PC-9 (cell line): ENCODE measurements around the gene DENND1A. TPM values are rescaled to one million over a fixed set of nuclear protein-coding genes. Genes with fewer than 3 reads are reported as not detected.

Experiments used
- BruUV-seq: library from RNA; stranded (reverse); fragments of 400-500 nt; replicated peaks from 2 replicates; lab custom pipeline; 2021; lab: Mats Ljungman, UMichigan
- CTCF ChIA-PET: fragments of 300-600 bp; sonication (Branson Sonifier 250); formaldehyde crosslinking; loops from one replicate; lab custom pipeline; 2022; ENCODE audit warnings: antibody characterized with exemption; lab: Charles Lee
- POLR2A ChIA-PET: fragments of 300-600 bp; sonication (Branson Sonifier 250); formaldehyde crosslinking; loops from one replicate; lab custom pipeline; 2022; ENCODE audit warnings: antibody characterized with exemption; ENCODE audit not compliant: unreplicated experiment; lab: Charles Lee
- DNase-seq, 2 experiments: peaks; one replicate each; pipeline versions ENCODE4 v3.0.0 to v3.0.0-alpha.2; 2015 to 2022; ENCODE audit warnings: mixed read lengths in 1 of 2
- H2AFZ ChIP-seq: fragments of 200-600 bp; sonication (generic); 2 replicates; pipeline ENCODE4 v1.8.1; 2017; ENCODE audit warnings: antibody characterized with exemption
- H3F3A ChIP-seq: fragments of 200-600 bp; sonication (generic); 2 replicates; pipeline ENCODE4 v1.8.1; 2017; ENCODE audit warnings: antibody characterized with exemption, mild to moderate bottlenecking, low read depth; ENCODE audit not compliant: insufficient read depth
- H3K27ac ChIP-seq: fragments of 200-600 bp; sonication (generic); 2 replicates; pipeline ENCODE4 v1.6.1; 2016; ENCODE audit warnings: mixed run types
- H3K27me3 ChIP-seq: fragments of 200-600 bp; sonication (generic); 2 replicates; pipeline ENCODE4 v1.6.1; 2016; ENCODE audit warnings: low read depth, mixed run types; ENCODE audit not compliant: insufficient read depth
- H3K36me3 ChIP-seq: fragments of 200-600 bp; sonication (generic); 2 replicates; pipeline ENCODE4 v1.6.1; 2016; ENCODE audit warnings: low read depth, mixed run types
- H3K4me1 ChIP-seq: fragments of 200-600 bp; sonication (generic); replicated peaks from 2 replicates; pipeline ENCODE4 v1.6.1; 2016; ENCODE audit warnings: mixed run types; ENCODE audit not compliant: insufficient read depth
- H3K4me2 ChIP-seq: fragments of 200-600 bp; sonication (generic); 2 replicates; pipeline ENCODE4 v1.6.1; 2017; ENCODE audit warnings: mixed run types
- H3K4me3 ChIP-seq: fragments of 200-600 bp; sonication (generic); 2 replicates; pipeline ENCODE4 v1.6.1; 2016; ENCODE audit warnings: mixed run types
- H3K79me2 ChIP-seq: fragments of 200-600 bp; sonication (generic); 2 replicates; pipeline ENCODE4 v1.6.1; 2017; ENCODE audit warnings: low read depth, mixed run types
- H3K9me2 ChIP-seq: fragments of 200-600 bp; sonication (generic); 2 replicates; pipeline ENCODE4 v1.8.1; 2017; ENCODE audit warnings: mild to moderate bottlenecking; ENCODE audit not compliant: insufficient read depth
- H3K9me3 ChIP-seq: fragments of 200-600 bp; sonication (generic); 2 replicates; pipeline ENCODE4 v1.8.1; 2016; ENCODE audit warnings: low read depth; ENCODE audit not compliant: insufficient read depth
- H4K20me1 ChIP-seq: fragments of 200-600 bp; sonication (generic); 2 replicates; pipeline ENCODE4 v1.8.1; 2017; ENCODE audit not compliant: insufficient read depth
- EZH2 ChIP-seq: fragments of 200-600 bp; sonication (generic); IDR thresholded peaks from 2 replicates; pipeline ENCODE4 v1.8.0; 2017; ENCODE audit warnings: antibody characterized with exemption, low read depth
- intact Hi-C: fragments of 100-400 bp; cut with micrococcal nuclease; formaldehyde crosslinking; loops from one replicate; pipeline ENCODE4 v1.10.0; 2022; ENCODE audit not compliant: unreplicated experiment
- total RNA-seq: library from RNA; stranded (reverse); gene quantifications from 2 replicates; pipeline ENCODE4 v1.2.3, GENCODE V29; 2021
- TF ChIP-seq, protein P1 (sequence below): fragments of 200-600 bp; sonication (generic); conservative IDR thresholded peaks from 2 replicates; pipeline ENCODE4 v1.6.1; 2017; ENCODE audit warnings: mixed run types, antibody characterized with exemption, mild to moderate bottlenecking, moderate library complexity

Gene DENND1A
- total RNA-seq, 1 experiment from 2014 or later = 37.7 TPM

DNA sequence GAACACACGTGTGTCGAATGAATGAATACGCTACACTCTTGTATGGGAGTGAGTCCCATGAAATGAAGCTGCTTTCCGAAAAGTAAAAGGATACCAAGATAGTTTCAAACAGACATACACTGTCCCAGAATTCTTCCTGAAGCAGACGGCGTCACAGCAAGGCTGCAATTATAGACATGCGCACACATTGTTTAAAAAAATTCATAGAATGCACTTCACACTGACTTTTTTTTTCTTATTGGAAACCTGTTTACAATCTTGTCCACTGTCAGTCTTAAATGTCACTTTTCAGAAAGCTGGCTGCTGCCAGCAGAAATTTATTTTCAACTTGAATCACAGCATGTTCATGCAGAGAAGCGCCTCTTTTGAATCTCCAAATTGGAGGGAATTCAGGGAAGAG is 449.1 kb downstream of the DENND1A start:
- H3K27me3 ChIP-seq = no peaks in the 10 kb centered on the region
- intact Hi-C loops = no loop called here
- DNase-seq = no peak
- H3K9me2 ChIP-seq = no peaks in the 10 kb centered on the region
- CTCF ChIA-PET = interaction anchor here (0.6 kb wide), 1 partner anchor 11 kb away, joined by 3 read pairs; no protein-coding TSS in a partner anchor
- no peaks in the 10 kb centered on the region for H3K79me2 ChIP-seq
- H3F3A ChIP-seq = no peaks in the 10 kb centered on the region
- H3K36me3 ChIP-seq = no peaks in the 10 kb centered on the region
- no peak overlapping the region for H2AFZ ChIP-seq
- no peaks in the 10 kb centered on the region for H4K20me1 ChIP-seq
- no peak overlapping the region for H3K4me2 ChIP-seq
- no peak for TF ChIP-seq EZH2
- TF ChIP-seq, protein P1, sequence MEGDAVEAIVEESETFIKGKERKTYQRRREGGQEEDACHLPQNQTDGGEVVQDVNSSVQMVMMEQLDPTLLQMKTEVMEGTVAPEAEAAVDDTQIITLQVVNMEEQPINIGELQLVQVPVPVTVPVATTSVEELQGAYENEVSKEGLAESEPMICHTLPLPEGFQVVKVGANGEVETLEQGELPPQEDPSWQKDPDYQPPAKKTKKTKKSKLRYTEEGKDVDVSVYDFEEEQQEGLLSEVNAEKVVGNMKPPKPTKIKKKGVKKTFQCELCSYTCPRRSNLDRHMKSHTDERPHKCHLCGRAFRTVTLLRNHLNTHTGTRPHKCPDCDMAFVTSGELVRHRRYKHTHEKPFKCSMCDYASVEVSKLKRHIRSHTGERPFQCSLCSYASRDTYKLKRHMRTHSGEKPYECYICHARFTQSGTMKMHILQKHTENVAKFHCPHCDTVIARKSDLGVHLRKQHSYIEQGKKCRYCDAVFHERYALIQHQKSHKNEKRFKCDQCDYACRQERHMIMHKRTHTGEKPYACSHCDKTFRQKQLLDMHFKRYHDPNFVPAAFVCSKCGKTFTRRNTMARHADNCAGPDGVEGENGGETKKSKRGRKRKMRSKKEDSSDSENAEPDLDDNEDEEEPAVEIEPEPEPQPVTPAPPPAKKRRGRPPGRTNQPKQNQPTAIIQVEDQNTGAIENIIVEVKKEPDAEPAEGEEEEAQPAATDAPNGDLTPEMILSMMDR = no peak
- POLR2A ChIA-PET = interaction anchor here (0.6 kb wide), 1 partner anchor 75 kb away, joined by 6 read pairs; no protein-coding TSS in a partner anchor
- H3K4me3 ChIP-seq = no peak overlapping the region
- BruUV-seq = no TSS peak
- no peaks in the 10 kb centered on the region for H3K4me1 ChIP-seq
- H3K9me3 ChIP-seq = no peaks in the 10 kb centered on the region
- no peak overlapping the region for H3K27ac ChIP-seq

DNA sequence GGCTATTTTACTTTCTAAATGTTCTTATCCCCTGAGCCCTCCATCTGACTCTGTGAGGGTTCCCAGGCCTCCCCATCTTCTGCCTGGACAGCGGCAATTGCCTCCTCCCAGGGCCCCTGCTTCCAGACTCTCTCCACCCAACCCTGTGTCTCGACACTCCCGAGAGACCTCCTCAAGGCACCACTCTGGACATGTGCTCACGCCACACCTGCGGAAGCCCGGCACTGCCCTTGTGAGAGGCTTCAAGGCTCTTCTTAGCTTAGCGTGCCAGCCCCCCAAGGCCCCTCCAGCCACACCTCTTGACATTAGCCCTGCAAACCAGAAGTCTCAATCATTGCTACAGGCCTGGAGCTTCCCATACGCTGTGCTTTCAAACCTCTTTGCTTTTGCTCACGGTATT is 449.8 kb downstream of the DENND1A start:
- intact Hi-C loops = no loop called here
- H3K4me3 ChIP-seq = no peak overlapping the region
- no peaks in the 10 kb centered on the region for H3K9me3 ChIP-seq
- no peak for DNase-seq
- POLR2A ChIA-PET = no interaction called here
- H3K36me3 ChIP-seq = no peaks in the 10 kb centered on the region
- no peak overlapping the region for H3K27ac ChIP-seq
- H4K20me1 ChIP-seq = no peaks in the 10 kb centered on the region
- H3F3A ChIP-seq = no peaks in the 10 kb centered on the region
- H3K9me2 ChIP-seq = no peaks in the 10 kb centered on the region
- BruUV-seq = no TSS peak
- CTCF ChIA-PET = interaction anchor here (0.6 kb wide), 1 partner anchor 1977 kb away, joined by 12 read pairs; no protein-coding TSS in a partner anchor
- H3K4me1 ChIP-seq = no peaks in the 10 kb centered on the region
- TF ChIP-seq, protein P1 = no peak
- TF ChIP-seq EZH2 = no peak
- no peak overlapping the region for H3K4me2 ChIP-seq
- no peak overlapping the region for H2AFZ ChIP-seq
- H3K79me2 ChIP-seq = no peaks in the 10 kb centered on the region
- no peaks in the 10 kb centered on the region for H3K27me3 ChIP-seq

DNA sequence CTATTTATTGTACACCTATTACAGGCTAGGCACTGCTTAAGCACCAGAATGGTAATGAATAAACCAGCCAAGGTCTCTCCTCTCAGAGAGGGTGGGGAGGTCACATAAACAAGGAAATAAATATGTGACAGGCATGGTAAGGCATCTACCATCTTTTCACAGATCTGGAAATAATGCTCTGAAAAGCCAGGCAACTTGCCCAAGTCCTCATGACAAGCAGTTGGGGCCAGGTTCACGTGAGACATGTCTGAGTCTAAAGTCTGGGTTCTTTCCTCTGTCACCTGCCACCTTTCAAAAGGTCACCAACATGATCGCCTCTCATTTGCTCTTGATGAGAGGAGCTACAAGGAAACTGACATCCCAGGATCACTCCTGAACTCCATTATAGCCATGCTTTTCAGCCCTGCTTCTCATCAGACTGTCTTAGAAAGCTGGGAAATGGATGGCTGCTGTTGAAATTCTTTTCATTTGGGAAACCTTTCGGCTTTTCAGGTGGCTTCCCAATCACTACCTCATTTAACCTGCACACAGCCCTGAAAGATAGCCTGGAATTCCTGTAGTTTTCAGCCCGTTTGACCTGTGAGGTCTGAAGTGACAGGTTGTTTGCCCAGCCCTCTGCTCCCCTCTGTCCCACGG is 450.8 kb downstream of the DENND1A start:
- H3K9me3 ChIP-seq = no peaks in the 10 kb centered on the region
- intact Hi-C loops = no loop called here
- no peaks in the 10 kb centered on the region for H3K36me3 ChIP-seq
- BruUV-seq = no TSS peak
- no peaks in the 10 kb centered on the region for H3K79me2 ChIP-seq
- H3K27me3 ChIP-seq = no peaks in the 10 kb centered on the region
- no peak overlapping the region for H3K4me2 ChIP-seq
- no peaks in the 10 kb centered on the region for H3K9me2 ChIP-seq
- H3K4me3 ChIP-seq = no peak overlapping the region
- no peaks in the 10 kb centered on the region for H3K4me1 ChIP-seq
- POLR2A ChIA-PET = no interaction called here
- no peaks in the 10 kb centered on the region for H4K20me1 ChIP-seq
- no peak for DNase-seq
- CTCF ChIA-PET = interaction anchor here (0.6 kb wide), 1 partner anchor 1978 kb away, joined by 12 read pairs; no protein-coding TSS in a partner anchor
- H2AFZ ChIP-seq = no peak overlapping the region
- H3K27ac ChIP-seq = no peak overlapping the region
- no peak for TF ChIP-seq EZH2
- TF ChIP-seq, protein P1 = no peak
- H3F3A ChIP-seq = no peaks in the 10 kb centered on the region
